CD4-positive, alpha-beta T cell treated with Interleukin-1 beta for 1 hour (primary cell): ENCODE results near the gene OR2G2.

ENCODE experiments used
- DNase-seq, 2 donors: peaks; one replicate each; pipeline ENCODE4 v3.0.0-alpha.2; 2020 to 2022

The OR2G2 gene, protein sequence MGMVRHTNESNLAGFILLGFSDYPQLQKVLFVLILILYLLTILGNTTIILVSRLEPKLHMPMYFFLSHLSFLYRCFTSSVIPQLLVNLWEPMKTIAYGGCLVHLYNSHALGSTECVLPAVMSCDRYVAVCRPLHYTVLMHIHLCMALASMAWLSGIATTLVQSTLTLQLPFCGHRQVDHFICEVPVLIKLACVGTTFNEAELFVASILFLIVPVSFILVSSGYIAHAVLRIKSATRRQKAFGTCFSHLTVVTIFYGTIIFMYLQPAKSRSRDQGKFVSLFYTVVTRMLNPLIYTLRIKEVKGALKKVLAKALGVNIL

DNA sequence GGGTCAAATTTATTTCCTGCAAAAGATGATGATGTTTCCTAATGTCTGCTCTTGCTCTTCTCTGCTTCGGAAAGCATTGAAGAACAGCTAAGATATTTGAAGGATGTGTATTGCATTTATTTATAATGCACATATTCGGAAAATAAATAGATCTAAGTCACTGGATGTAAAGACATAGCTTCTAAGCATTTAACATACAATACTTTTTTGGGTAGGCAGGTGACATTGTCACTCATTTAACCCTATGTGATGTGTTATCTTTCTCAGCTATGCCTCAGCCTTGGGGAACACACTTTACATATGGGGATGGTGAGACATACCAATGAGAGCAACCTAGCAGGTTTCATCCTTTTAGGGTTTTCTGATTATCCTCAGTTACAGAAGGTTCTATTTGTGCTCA, at the start of gene OR2G2:
Gene OR2G2, plus strand, starts transcription at position 301 of the 400 bp plus-strand sequence. Its CDS starts 0 bp downstream, at position 301.
- no peak for DNase-seq

DNA sequence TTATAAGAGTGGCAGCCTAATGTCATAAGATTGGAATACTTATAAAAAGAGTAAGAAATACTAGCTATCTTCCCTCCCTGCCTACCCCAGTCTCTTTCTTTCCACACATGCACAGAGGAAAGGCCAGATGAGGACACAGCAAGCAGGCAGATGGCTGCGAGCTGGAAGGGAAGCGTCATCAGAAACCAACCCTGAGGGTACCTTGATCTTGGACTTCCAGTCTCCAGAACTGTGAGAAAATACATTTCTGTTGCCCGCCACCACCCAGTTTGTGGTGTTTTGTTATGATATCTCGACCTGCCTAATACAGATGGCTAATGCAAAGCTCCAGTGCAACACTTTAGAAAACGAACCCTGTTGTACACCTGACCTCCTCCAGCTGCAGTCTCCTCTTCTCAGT, 49.6 kb upstream of the OR2G2 start:
- DNase-seq, result no peak

DNA sequence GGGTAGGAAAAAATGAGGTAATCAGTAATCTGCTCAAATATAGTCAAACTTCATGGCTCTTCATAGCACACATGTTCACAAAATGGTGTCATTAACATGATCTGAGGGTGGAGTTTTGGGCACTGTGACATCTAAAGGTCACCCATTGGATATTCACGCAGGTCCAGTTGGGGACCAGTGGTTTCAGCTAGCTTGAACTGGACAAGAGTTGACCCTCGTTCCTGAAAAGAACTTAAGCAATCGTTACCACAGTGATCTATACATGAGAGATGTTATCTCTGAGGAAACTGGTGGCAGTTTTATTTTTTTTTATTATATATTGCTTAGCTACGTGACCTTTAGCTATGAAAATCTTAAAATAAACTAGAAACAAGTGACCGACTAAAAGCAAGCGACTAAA, 48.9 kb upstream of the OR2G2 start:
- no peak for DNase-seq

DNA sequence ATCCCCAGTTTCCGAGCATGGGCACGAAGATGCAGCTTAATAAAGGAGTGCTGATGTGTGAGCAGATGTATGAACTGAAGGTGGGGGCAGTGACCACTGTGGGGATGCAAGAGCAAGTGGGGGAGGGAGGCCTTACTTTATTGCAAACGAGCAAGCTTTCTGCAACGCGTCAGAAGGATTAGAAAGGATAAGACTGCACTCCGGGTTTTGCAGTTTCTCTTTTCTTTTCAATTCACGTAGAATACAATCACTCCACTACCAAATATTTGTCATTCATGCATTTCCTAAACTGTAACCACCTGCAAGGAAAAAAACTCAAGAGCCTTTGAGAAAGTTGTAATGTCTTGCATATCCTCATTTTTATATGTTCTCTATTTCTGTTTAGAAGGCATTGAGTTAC, 47.6 kb upstream of the OR2G2 start:
- no peak for DNase-seq

DNA sequence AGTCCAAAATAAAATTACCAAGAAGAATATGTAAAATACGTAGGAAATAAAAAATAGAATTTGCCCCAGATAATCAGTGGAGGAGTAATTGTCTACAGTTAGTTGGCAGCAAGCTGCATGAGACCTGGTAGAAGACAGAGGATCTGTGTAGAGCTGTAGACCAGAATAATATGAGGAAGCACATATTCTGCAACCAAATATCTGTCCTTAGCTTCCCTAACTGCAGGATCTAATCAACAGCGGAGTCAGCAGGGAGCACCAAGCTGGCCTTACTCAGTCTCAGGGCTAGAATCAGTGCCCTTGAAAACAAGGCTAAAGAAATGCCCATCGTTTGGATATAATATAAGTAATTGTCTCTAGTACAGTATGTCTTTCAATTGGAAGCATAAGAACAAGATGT, 45.3 kb upstream of the OR2G2 start:
- DNase-seq, result no peak

DNA sequence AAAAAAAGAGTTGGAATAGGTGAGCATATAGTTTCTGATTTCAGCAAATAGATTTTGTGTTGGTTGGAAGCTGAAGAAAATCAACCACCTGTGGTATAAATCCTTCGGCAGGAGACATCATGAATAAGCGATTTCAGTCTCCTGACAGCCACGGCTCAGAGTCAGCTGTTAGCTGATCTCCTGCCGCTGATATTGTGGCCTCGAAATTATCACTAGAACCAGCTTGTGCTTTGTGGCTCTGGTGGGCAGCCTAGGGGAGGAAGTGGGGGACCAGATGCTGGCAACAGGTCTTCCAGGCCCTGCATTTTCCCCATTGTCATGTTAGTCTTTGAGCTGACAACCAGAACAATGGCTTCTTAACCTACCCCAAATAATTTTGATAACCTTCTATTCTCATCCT, 40.1 kb upstream of the OR2G2 start:
- peak in 1 of 2 donors; percentile 28 for DNase-seq

DNA sequence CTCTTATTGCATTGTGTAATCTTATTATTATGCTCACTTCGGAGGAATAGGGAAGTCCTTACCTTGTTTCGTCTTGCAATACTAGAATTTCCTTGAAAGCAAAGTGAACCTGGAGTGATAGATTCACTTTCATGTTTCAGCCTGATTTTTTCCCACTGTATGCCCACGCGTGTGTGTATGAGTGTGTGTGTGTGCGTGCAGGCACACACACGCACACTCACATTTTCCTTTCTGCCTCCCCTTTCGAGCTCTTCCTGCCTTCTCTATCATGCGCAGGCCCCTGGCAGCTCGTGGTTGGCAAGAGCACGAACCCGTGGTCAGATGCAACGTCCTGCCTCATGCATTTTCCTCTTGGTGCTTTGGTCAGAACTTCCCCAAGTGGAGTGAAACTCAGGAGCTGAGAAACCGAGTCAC, 39.4 kb upstream of the OR2G2 start, which contains the start of gene GCSAML:
Gene GCSAML, plus strand, starts transcription at position 366 of the 414 bp plus-strand sequence. CDS start 58 bp downstream, outside the sequence.
- no peak for DNase-seq

DNA sequence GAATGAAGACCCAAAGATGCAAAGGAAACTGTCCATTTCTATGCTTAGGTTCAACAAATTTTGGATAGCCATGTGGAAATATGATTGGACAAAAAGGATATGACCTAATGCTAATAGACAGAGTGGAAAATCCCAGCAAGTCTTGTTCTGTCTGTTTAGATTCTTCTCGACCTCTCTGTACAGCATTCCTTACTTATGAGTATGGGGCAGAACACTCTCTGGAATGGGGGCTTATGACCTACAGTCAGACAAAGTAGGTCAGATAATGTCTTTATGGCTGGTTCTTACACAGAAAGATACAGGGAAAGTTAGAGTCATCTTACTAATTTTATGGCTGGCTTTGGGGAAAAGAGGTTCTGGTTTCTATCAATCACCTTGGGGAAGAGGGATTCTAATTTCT, 36.4 kb upstream of the OR2G2 start:
- DNase-seq, result no peak

DNA sequence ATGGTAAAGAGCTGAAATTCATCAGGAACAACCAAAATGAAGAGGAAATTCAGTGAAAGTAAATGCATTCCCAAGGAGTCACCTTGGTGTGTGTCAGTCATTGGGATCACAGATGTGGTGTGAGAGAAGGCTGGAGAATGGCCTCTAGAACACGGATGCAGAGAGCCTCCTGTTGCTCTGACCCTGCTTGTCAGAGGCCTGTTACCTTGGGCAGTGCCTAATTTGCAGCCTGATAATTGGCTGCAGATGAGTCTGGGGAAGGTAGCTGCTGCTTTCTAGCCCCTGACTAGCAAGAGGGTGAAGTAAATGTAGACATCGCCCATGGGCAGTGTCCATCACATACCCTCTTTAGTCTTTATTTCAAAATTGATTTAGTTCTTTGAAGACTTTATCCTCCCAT, 35.9 kb upstream of the OR2G2 start:
- no peak for DNase-seq

DNA sequence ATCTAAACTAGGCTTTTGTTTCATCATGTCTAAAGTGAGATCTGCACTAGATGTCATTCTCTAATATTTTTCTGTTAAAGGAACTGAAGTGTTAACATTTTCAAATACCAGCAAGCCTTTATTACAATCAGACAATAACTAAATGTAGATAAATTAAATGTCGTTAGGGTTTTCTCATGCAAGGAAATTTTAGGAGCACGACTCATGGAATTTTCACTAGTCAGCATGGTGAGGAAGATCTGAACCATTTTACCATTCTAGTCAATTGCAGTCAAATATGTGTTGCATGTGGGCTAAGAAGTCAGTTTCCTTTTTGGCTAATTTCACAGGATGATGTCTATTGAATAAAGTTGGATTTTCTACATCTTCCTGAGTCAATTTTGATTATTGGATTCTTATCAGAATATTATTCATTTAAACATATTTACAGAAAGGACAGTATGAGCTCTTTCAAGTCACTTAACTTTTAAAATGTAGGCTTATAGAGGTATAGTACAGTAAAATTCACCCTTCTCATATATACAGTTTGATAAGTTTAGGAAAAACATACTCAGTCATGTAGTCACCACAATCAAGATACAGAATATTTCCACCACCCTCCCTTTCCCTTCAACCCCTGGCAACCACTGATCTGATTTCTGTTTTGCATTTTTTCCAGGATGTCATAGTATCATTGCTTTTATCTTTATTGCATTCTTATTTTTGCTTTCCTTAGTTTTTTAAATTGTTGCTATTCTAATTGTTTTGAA, 30.1 kb upstream of the OR2G2 start:
- no peak for DNase-seq

DNA sequence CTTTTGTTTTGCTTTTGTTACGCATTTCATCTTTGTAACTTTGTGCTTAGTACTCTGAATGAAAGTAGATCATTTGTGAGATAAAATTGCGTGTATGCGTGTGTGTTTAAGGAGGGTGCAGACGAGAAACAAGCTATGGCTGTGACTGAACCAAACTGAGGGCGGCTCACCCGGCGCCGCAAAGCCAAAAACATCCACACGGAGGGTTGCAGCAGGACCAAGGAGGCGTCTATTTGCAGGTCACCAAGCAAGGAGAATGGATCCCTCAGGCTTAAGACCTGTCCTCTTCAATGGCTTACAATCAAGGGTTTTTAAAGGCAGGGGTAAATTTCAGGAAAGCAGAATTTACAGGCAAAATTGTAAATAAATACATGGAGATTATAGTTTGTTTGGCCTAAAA, 26.4 kb upstream of the OR2G2 start:
- no peak for DNase-seq

DNA sequence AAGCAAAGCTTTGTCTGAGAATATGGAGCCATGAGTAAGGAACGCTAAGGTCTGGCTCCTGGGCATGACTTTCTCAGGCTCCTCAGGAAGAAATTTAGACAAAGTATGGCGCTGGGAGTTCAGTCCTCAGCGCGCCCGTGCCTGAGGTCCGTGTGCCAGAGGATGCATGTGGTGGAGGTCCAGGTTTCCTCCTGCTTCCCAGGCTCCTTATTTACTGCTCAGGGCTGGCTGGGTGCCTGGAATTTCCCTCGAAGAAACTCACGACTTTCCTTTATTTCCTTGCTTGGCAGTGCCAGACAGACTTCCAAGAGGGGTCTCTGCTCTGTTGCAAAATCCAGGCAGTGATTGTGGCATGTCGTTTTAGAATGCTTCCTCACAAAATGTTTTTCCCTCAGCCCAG, 26.0 kb upstream of the OR2G2 start:
- DNase-seq, result no peak

DNA sequence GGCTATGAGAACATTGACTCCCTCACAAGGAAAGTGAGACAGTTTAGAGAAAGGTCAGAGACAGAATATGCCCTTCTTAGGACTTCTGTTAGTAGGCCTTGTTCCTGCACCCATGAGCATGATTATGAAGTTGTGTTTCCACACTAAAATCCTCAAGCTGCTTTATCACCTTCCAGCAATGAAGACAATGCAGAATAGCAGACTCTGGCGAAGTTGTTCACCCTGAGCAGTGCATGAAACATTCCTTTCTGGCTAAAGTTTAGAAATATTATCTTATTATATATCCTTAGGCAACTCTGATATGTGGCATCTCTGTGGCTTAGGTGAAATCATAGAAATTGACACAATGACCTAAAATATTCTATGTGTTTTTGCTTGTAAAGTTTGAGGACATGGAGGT, 13.9 kb upstream of the OR2G2 start:
- DNase-seq, result no peak

DNA sequence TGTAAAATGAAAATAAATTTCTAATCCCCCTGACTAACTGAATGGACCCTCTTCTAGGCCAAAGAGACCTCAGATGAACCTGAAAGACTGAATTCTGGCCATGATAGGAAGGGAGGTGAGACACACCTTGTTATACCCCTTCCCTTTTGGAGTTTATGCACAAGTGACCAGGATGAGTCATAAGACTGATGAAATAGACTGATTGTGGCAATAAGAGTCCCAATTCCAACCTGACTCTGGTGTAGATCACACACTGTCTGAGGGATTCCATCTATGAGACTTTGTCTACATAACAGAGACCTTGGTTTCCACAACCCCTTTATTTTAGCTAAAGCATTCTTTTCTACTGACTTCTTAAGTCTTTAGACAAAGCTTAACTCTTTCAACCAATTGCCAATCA, 13.5 kb upstream of the OR2G2 start:
- no peak for DNase-seq

DNA sequence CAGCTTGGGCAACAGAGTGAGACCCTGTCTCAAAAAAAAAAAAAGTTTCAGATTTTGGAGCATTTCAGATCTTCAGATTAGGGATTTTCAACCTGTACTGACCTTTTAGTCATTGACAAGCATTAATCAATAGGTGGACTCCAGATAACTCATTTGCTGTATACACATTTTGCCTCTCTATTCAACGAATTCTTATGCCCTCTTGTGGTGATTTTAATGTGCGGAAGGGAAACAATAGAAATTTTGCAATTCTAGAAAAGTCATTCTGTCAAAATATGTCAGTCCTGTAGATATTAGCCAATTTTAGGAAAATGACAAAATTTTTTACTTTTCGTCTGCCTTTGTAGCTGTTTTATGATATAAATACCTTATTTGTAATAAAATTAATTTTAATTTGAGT, 11.6 kb upstream of the OR2G2 start:
- peak in 1 of 2 donors; percentile 10 for DNase-seq

DNA sequence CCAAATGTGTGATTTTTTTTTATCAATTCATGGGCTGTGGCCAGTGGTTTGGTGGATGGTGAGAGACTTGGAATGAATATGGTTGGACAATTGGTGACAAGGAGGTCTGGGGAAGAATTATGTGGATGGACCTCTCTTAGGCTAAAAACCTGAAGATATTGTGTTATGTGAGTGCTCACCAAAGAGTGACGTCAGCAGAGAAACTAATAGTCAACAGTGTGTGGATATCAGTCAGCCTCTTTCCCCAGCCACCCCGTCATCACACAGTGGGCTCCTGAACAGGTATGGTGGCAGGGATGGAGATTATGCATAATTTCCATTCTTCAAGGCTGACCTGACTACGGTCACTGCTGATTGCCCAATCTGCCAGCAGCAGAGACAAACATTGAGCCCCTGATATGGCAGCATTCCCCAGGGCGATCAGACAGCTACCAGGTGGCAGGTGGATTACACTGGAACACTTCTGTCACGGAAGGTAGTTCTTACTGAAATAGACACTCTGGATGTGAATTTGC, 9.2 kb upstream of the OR2G2 start:
- DNase-seq, result no peak

DNA sequence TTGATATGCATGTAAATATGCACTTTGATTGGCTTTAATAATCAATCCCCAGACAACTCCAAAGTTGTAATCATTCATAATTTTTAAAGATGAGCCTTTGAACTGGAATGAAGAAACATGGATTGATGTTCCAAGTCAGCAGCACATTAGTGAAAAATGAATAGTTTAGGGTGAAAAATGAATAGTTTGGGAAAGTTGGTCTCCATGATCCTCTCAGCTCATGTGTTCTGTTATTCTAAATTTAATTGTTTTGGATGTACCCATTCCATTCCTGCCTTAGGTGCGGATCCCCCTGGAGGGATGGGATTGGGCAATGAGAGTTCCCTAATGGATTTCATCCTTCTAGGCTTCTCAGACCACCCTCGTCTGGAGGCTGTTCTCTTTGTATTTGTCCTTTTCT, 17.1 kb downstream of the OR2G2 start, which contains the start of gene OR2G3:
Gene OR2G3, plus strand, starts transcription at position 301 of the 400 bp plus-strand sequence. Its CDS starts 0 bp downstream, at position 301.
- DNase-seq, result no peak

DNA sequence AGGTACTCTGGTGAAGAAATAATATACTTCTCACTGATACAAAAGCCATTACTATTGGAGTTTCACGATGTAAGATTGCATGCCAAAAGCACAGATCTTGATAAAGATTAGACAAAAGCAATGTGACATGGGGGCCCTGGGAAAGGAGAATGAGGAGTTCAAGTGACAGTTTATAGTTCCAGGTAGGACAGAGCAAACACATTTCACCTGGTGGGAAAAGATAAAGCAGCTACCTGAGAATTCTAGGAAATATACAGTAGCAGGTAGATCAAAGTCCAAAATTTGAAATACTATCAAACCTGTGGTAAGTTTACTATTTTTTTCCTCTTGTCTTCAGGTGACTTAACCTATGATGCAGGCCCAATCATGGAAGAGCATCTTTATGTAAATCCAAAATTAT, 25.2 kb downstream of the OR2G2 start:
- DNase-seq, result no peak

DNA sequence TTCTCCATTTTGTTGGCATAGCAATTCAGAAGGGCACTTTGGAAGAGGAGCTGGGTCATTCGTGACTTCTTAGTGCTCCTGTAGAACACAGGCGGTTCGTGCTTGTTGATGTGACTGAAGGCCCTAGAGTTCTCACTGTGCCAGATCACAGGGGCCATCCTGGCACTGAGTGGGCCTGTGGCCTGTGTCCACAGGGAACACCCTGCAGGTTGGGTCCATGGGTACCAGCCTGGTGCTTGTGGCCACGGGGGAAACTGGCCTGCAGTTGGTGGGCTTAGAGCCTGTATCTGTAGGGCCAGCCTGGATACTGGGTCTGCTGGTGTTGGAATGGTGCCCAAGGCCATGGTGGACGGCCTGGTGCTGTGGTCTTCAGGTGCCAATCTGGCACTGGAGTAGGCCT, 26.5 kb downstream of the OR2G2 start:
- DNase-seq, result no peak

DNA sequence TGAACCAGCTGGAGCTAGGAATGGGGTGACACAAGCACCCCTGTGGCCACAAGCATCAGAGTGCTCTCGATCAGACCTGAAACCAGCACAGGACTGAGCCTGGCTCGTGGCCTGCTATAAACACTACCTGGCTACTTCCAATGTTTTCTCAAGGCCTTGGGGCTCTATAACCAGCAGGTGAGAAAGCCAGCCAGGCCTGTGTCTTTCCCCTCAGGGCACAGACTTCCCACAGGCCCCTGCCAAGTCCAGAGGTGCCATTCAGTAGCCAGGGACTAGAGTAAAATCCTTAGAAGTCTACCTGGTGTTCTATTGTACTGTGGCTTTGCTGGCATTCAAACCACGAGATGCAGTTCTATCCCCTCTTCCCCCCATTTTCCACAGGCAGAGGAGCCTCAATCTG, 39.8 kb downstream of the OR2G2 start:
- no peak for DNase-seq

DNA sequence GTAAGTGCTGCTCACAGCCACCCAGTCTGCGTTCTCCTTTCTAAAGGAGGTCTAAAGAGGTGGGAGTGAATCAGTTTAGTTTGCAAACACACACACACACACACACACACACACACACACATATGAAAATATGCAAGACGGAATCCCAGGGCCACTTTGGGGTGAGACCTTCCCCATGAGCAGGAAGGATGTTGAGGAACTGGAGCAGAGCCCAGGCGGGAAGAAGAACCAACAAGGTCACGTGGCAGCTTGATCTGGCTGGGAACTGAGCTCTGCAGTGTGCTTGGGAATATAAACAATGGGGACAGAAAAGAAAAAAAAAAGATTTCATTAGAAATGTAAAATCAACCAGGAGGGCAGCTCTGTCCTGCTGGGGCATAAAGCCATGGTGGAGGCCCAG, 49.9 kb downstream of the OR2G2 start:
- DNase-seq, result no peak

DNA sequence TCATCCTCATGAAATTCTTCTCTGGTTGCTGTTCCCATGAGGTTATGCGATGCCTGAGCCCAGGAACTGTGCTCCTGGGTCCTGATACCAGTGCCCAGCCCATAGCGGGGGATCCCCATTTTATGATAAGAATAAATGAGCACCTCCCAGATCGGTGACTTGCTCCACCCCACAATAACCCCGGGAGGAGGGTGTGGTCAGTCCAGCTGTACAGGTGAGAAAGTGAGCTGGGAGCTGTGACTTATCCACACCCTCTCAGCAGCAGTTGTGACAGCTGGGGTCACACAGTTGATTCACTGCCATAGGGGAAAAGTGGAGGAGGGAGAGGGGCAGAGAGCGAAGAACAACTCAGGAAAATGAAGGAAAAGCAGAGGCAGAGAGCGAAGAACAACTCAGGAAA, 50.6 kb downstream of the OR2G2 start:
- DNase-seq, result no peak
